ENCODE results near the gene JMJD8. TPM values are rescaled to one million over a fixed set of nuclear protein-coding genes. Genes with fewer than 3 reads are reported as not detected.

The JMJD8 gene
- total and polyA plus RNA-seq, 9 of the 15 experiments (the other 6 are each of a cell fraction or from before 2014, with no cell fraction given): 1.2 to 50.6 (median 29.3) TPM

GRCh38 chr16:684071-684794 lies at the start of gene JMJD8 (continued):
- TF ChIP-seq ZBTB26 (CRISPR knock-in tag; IDR thresholded peaks at IDR 0.05) (no peak), E2F5 (CRISPR knock-in tag; IDR thresholded peaks at IDR 0.05) (no peak), ZNF140 (CRISPR knock-in tag; IDR thresholded peaks at IDR 0.05) (no peak), SNRNP70 (optimal IDR thresholded peaks at IDR 0.05; ENCODE audit: low read depth, low read length) (no peak), HEY1 (CRISPR knock-in tag; IDR thresholded peaks at IDR 0.05; ENCODE audit: borderline replicate concordance) (no peak), SAFB (IDR thresholded peaks at IDR 0.05; ENCODE audit: borderline replicate concordance, low read depth, low read length) (no peak), DPF2 (IDR thresholded peaks at IDR 0.05) (no peak), KLF1 (tag; IDR thresholded peaks at IDR 0.05) (peak; percentile 37; the same call in 1 of the 2 replicates)

Measured in K562 (cell line).